Thyroid gland (tissue), 4 donors: Measurements from ENCODE around the gene PTPN6.

Source experiments
- POLR2A ChIP-seq, 2 donors: fragments of 450-650 bp; IDR thresholded peaks; one replicate each; pipeline ENCODE4 v1.6.1; 2017; ENCODE audit warnings: antibody characterized with exemption in 2 of 2, mild to moderate bottlenecking in 2 of 2, moderate library complexity in 1 of 2
- TF ChIP-seq, protein P1 (sequence below), 6 experiments: fragments of 200-600 bp in 3 of 6; fragments of 450-650 bp in 3 of 6; sonication (generic) in 3 of 6; IDR thresholded peaks; one replicate each; pipeline ENCODE4 v1.5.1; 2016 to 2019; ENCODE audit warnings: antibody characterized with exemption in 6 of 6, mild to moderate bottlenecking in 2 of 6, inconsistent platforms in 1 of 6, moderate library complexity in 1 of 6

DNA sequence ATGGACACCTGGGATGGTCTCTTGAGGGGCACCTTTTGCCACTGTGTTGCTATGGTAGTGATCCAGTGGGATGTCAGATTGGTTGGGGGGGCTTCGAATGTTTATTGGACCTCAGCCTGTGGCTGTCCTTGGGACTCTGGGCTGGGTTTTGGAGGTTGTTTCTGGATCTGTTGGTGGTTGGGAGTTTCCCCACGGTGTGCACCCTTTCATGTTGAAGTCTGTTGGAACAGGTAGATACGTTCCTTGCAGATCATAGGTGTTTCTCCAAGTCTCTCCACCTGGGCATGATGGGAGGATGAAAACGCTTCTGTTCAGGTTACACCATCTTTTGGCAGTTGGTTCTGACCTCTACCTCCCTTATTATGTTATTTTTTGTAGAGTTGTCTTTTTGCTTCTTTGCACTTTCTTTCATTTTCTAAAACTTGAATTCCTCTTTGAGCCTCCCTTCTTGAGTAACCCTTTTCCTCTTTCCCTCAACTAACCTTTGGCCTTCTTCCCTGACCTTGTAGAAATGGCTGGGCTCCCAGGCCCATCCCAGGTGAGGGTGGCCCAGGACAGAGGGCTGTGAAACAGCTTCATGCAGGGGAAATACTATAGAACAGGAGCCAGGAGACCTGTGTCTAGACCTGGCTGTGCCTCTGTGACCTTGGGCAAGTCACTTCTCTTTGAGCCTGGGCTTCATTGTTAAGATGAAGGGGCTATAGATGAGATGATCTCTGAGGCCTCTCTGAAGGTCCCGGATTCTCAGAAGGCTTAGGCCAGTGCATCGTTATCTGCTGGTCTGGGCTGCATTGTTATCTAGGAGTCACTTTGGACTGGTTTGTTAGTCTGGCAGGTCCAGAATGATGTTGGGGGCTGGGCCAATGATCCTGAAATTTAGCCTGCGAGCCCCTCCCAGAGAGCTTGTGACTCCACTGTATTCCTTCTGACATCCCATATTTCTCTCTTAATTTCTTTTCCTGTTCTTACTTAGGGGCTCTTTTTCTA is 21.4 kb upstream of the PTPN6 start:
- no peak for TF ChIP-seq POLR2A (IDR thresholded peaks at IDR 0.05)
- TF ChIP-seq, protein P1, sequence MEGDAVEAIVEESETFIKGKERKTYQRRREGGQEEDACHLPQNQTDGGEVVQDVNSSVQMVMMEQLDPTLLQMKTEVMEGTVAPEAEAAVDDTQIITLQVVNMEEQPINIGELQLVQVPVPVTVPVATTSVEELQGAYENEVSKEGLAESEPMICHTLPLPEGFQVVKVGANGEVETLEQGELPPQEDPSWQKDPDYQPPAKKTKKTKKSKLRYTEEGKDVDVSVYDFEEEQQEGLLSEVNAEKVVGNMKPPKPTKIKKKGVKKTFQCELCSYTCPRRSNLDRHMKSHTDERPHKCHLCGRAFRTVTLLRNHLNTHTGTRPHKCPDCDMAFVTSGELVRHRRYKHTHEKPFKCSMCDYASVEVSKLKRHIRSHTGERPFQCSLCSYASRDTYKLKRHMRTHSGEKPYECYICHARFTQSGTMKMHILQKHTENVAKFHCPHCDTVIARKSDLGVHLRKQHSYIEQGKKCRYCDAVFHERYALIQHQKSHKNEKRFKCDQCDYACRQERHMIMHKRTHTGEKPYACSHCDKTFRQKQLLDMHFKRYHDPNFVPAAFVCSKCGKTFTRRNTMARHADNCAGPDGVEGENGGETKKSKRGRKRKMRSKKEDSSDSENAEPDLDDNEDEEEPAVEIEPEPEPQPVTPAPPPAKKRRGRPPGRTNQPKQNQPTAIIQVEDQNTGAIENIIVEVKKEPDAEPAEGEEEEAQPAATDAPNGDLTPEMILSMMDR (IDR thresholded peaks at IDR 0.05): no peak
